ENCODE results near the gene TNIP2. TPM values are rescaled to one million over a fixed set of nuclear protein-coding genes. Genes with fewer than 3 reads are reported as not detected.
A peak's percentile ranks its signal among the peaks of the same experiment; 100 is the strongest.

The TNIP2 gene
- total RNA-seq, 2 donors from 2014 or later: 72.3 to 85.8 TPM

DNA sequence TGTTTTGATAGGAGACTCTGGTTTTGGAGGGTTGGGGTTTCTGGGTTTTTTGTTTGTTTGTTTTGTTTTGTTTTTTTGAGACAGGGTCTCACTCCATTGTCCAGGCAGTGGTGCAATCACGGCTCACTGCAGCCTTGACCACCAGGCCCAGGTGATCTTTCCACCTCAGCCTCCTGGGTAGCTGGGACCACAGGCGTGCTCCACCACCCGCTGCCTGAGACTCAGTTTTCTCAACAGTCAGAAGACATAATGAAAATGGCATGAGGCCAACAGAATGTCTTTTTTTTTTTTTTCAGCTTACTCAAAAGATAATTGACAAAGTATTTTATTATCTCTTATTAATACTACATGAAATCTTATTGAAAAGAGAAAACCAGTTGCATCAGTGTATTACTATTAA is 32.4 kb downstream of the TNIP2 start:
- no peak for ATAC-seq (replicated peaks in 1 of 2)
- no peak overlapping the region for H3K4me3 Mint-ChIP-seq
- H3K27ac Mint-ChIP-seq: peak overlapping the region; percentile 50
- peaks cover 18% of the 10 kb centered on the region for H3K4me1 Mint-ChIP-seq (ENCODE audit: low read depth)
- DNase-seq: no peak
- no peaks in the 10 kb centered on the region for H3K27me3 Mint-ChIP-seq (ENCODE audit: low read depth)
- peaks cover 2 to 15% of the 10 kb centered on the region in 2 donors for H3K36me3 Mint-ChIP-seq (ENCODE audit: insufficient read depth in 2 of 2)
- H3K9me3 Mint-ChIP-seq: no peaks in the 10 kb centered on the region

DNA sequence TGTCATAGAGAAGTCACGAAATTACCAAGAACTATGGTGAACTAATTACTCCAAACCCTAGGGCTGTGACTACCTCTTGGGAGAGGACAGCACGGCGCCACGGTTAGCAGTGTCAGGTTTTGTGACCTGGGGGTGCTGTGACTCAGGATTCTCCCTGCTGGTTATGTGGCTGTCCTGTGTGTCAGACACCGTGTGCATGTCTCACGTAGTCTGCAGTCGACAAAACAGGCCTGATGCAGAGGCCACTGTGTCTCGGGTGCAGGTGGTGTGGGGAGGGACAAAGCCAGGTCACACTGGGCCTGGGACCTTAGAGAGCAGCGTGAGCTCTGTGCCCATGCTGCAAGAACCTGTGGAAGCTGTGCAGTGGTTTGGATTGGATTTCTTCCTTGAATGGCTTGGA is 34.1 kb downstream of the TNIP2 start:
- Mint-ChIP-seq H3K36me3 (ENCODE audit: insufficient read depth in 2 of 2) (peaks cover 2 to 25% of the 10 kb centered on the region in 2 donors), H3K27me3 (ENCODE audit: low read depth) (no peaks in the 10 kb centered on the region), H3K9me3 (no peaks in the 10 kb centered on the region), H3K4me1 (ENCODE audit: low read depth) (peaks cover 18% of the 10 kb centered on the region), H3K4me3 (no peak overlapping the region), H3K27ac (no peak overlapping the region)
- ATAC-seq (replicated peaks in 1 of 2): peak; percentile 35 to 36
- DNase-seq: no peak

GRCh38 chr4:2721586-2721985 is 34.5 kb downstream of the TNIP2 start:
- H3K4me3 Mint-ChIP-seq: no peak overlapping the region
- H3K4me1 Mint-ChIP-seq (ENCODE audit: low read depth): peaks cover 18% of the 10 kb centered on the region
- H3K36me3 Mint-ChIP-seq (ENCODE audit: insufficient read depth in 2 of 2): peaks cover 2 to 25% of the 10 kb centered on the region in 2 donors

DNA sequence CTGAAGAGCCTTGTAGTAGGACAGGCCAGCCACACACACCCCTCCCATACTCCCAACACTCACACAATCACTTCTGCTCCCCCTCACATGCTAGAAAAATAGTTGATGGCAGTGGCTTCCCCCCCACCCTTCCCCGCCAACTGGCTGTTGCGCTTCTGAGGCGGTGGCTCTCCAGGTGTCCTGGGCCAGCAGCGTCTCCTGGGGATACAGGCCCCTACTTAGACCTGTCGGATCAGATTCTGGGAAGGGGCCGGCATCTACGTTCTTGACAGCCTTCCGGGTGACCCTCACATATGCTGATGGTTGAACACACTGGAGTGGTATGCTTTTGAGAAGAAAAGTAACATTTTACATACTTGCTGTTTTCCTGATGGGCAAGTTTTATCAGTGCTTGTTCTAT is 39.9 kb downstream of the TNIP2 start:
- Mint-ChIP-seq H3K27ac (no peak overlapping the region), H3K4me3 (no peak overlapping the region), H3K9me3 (no peaks in the 10 kb centered on the region), H3K36me3 (ENCODE audit: insufficient read depth in 2 of 2) (peaks cover 0 to 35% of the 10 kb centered on the region in 2 donors), H3K4me1 (ENCODE audit: low read depth) (peaks cover 27% of the 10 kb centered on the region), H3K27me3 (ENCODE audit: low read depth) (no peaks in the 10 kb centered on the region)
- DNase-seq (no peak), ATAC-seq (replicated peaks in 1 of 2) (no peak)

More at GRCh38 chr4:2721586-2721985, 34.5 kb downstream of the TNIP2 start:
- Mint-ChIP-seq H3K27ac (no peak overlapping the region), H3K9me3 (no peaks in the 10 kb centered on the region), H3K27me3 (ENCODE audit: low read depth) (no peaks in the 10 kb centered on the region)
- ATAC-seq (replicated peaks in 1 of 2): no peak
- no peak for DNase-seq

GRCh38 chr4:2715426-2715825 is 40.7 kb downstream of the TNIP2 start:
- ATAC-seq (replicated peaks in 1 of 2): no peak
- peaks cover 27% of the 10 kb centered on the region for H3K4me1 Mint-ChIP-seq (ENCODE audit: low read depth)
- no peak overlapping the region for H3K4me3 Mint-ChIP-seq
- peaks cover 0 to 35% of the 10 kb centered on the region in 2 donors for H3K36me3 Mint-ChIP-seq (ENCODE audit: insufficient read depth in 2 of 2)
- DNase-seq: no peak
- H3K27ac Mint-ChIP-seq: no peak overlapping the region
- no peaks in the 10 kb centered on the region for H3K9me3 Mint-ChIP-seq
- no peaks in the 10 kb centered on the region for H3K27me3 Mint-ChIP-seq (ENCODE audit: low read depth)

DNA sequence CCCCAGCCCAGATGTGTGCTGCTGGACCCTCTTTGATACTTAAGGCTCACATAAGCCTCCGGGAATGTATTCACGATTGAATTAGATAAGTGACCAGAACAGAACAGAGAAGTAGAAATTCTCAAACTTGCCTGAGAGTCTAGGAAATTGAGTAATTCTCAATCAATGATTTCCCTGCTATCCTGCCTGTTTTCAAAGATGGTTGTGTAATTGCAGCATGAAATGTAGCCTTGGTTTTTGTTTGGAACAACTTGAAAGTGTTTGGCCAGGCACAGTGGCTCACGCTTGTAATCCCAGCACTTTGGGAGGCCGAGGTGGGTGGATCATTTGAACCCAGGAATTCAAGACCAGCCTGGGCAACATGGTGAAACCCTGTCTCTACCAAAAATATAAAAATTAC is 41.2 kb downstream of the TNIP2 start:
- Mint-ChIP-seq H3K4me3 (no peak overlapping the region), H3K27ac (no peak overlapping the region), H3K36me3 (ENCODE audit: insufficient read depth in 2 of 2) (peaks cover 0 to 31% of the 10 kb centered on the region in 2 donors), H3K4me1 (ENCODE audit: low read depth) (peaks cover 27% of the 10 kb centered on the region), H3K9me3 (no peaks in the 10 kb centered on the region), H3K27me3 (ENCODE audit: low read depth) (no peaks in the 10 kb centered on the region)
- DNase-seq: no peak
- ATAC-seq (replicated peaks in 1 of 2): no peak

DNA sequence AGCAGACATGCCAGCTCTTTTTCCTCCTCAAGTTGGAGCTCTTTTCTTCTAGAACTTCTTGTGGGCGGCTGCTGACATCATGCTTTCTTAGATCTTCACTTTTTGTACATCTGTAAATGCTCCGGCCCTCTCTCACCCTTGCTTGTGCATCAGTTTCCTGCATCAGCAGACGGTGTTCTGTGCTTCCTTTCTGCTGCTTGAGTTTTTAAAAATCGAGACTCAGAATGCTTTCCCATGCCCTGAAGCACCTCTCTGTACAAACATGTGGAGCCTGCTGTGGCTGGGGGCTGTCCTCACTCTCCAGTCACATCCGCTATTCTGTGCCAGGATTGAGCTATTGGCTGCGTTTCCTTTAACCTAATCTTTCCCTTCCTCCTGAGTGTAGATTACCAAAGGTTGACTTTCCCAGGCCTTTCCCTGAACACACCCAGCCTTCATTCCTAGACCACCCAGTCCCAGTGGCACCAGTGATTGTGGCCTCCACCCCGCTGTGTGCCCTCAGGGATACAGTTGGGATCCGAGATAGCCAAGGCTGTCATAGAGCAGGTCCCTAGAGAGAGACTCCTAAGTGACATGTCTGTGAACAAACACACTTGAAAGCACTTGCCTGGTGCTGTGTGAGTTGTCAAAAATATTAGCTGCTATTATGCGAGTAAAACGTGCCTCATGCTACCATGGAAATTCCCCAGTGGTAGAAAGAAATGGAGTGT is 41.9 kb downstream of the TNIP2 start:
- peak overlapping the region; percentile 35 to 74 for H3K4me3 Mint-ChIP-seq
- peaks cover 0 to 32% of the 10 kb centered on the region in 2 donors for H3K36me3 Mint-ChIP-seq (ENCODE audit: insufficient read depth in 2 of 2)
- no peaks in the 10 kb centered on the region for H3K27me3 Mint-ChIP-seq (ENCODE audit: low read depth)
- no peaks in the 10 kb centered on the region for H3K9me3 Mint-ChIP-seq
- H3K27ac Mint-ChIP-seq: peak overlapping the region; percentile 88
- ATAC-seq (replicated peaks in 1 of 2): peak; percentile 62 to 70
- DNase-seq: peak; percentile 27 to 32
- H3K4me1 Mint-ChIP-seq (ENCODE audit: low read depth): peaks cover 27% of the 10 kb centered on the region

DNA sequence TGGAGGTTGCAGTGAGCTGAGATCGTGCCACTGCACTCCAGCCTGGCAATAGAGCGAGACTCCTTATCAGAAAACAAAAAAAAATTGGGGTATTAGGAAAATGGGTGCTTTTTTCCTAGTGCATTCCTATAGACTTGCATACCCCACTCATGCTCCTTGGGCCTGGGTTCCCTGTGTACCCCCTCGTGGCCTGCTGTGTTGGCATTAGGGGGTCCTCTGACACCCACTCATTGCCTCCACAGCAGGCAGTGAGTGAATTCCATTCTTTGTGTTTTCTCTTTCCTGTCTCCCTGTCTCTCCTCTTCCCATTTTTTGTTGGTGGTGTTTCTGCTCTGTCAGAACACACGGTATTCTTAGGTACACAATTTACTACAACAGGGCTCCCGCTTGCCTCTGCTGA is 42.8 kb downstream of the TNIP2 start:
- peak overlapping the region; percentile 88 for H3K27ac Mint-ChIP-seq
- ATAC-seq (replicated peaks in 1 of 2) (no peak), DNase-seq (no peak)
- H3K4me1 Mint-ChIP-seq (ENCODE audit: low read depth): peaks cover 27% of the 10 kb centered on the region
- H3K4me3 Mint-ChIP-seq: peak overlapping the region in 1 of 2 donors; percentile 74
- H3K27me3 Mint-ChIP-seq (ENCODE audit: low read depth): no peaks in the 10 kb centered on the region
- peaks cover 0 to 25% of the 10 kb centered on the region in 2 donors for H3K36me3 Mint-ChIP-seq (ENCODE audit: insufficient read depth in 2 of 2)
- H3K9me3 Mint-ChIP-seq: no peaks in the 10 kb centered on the region

GRCh38 chr4:2712261-2712842 is 43.8 kb downstream of the TNIP2 start:
- peaks cover 0 to 22% of the 10 kb centered on the region in 2 donors for H3K36me3 Mint-ChIP-seq (ENCODE audit: insufficient read depth in 2 of 2)
- H3K27me3 Mint-ChIP-seq (ENCODE audit: low read depth): no peaks in the 10 kb centered on the region
- H3K9me3 Mint-ChIP-seq: no peaks in the 10 kb centered on the region
- DNase-seq: no peak
- peak overlapping the region in 1 of 2 donors; percentile 13 for H3K4me3 Mint-ChIP-seq
- peak overlapping the region; percentile 88 for H3K27ac Mint-ChIP-seq
- H3K4me1 Mint-ChIP-seq (ENCODE audit: low read depth): peaks cover 27% of the 10 kb centered on the region
- peak; percentile 50 to 68 for ATAC-seq (replicated peaks in 1 of 2)

GRCh38 chr4:2702770-2703169 is 53.4 kb downstream of the TNIP2 start:
- Mint-ChIP-seq H3K27ac (peak overlapping the region; percentile 51), H3K9me3 (no peaks in the 10 kb centered on the region), H3K27me3 (ENCODE audit: low read depth) (no peaks in the 10 kb centered on the region), H3K4me1 (ENCODE audit: low read depth) (peaks cover 9% of the 10 kb centered on the region), H3K36me3 (ENCODE audit: insufficient read depth in 2 of 2) (peaks cover 2 to 34% of the 10 kb centered on the region in 2 donors), H3K4me3 (no peak overlapping the region)
- no peak for DNase-seq
- ATAC-seq (replicated peaks in 1 of 2): no peak

DNA sequence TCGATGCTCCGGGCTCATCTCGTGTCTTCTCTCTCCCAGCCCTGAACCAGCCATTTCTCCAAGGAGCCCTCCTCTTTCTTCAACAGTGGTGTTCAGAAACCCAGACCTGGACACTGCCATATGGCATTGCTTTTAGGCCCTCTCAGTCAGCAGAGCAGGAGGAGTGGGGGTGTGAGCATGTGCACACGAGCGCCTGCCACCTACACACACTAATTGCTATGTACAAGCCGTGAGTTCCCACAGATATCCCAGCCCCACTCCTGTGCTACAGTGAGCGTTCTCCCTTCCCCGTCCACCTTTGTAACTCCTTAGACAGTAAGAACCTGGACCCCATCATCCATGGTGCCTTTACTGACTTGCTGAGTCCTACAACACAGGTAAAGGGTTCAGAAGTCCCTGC is 53.8 kb downstream of the TNIP2 start:
- no peak overlapping the region for H3K27ac Mint-ChIP-seq
- ATAC-seq (replicated peaks in 1 of 2) (no peak), DNase-seq (no peak)
- peaks cover 9% of the 10 kb centered on the region for H3K4me1 Mint-ChIP-seq (ENCODE audit: low read depth)
- H3K27me3 Mint-ChIP-seq (ENCODE audit: low read depth): no peaks in the 10 kb centered on the region
- H3K4me3 Mint-ChIP-seq: no peak overlapping the region
- no peaks in the 10 kb centered on the region for H3K9me3 Mint-ChIP-seq
- H3K36me3 Mint-ChIP-seq (ENCODE audit: insufficient read depth in 2 of 2): peaks cover 2 to 34% of the 10 kb centered on the region in 2 donors

DNA sequence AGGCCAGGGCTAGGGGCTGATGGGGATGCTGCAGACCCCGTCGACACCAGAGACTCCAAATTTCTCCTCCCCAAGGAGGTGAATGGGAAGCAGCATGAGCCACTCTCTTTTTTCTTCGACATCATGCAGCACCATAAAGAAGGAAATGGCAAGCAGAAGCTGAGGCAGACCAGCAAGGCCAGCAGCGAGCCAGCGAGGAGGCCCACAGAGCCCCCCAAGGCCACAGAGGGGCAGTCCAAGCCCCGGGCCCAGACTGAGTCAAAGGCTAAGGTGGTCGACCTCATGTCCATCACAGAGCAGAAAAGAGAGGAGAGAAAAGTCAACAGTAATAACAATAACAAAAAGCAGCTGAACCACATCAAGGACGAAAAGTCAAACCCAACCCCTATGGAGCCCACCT is 56.1 kb downstream of the TNIP2 start:
- peaks cover 0 to 40% of the 10 kb centered on the region in 2 donors for H3K36me3 Mint-ChIP-seq (ENCODE audit: insufficient read depth in 2 of 2)
- no peaks in the 10 kb centered on the region for H3K27me3 Mint-ChIP-seq (ENCODE audit: low read depth)
- peaks cover 9% of the 10 kb centered on the region for H3K4me1 Mint-ChIP-seq (ENCODE audit: low read depth)
- no peak overlapping the region for H3K27ac Mint-ChIP-seq
- H3K4me3 Mint-ChIP-seq: no peak overlapping the region
- H3K9me3 Mint-ChIP-seq: no peaks in the 10 kb centered on the region
- ATAC-seq (replicated peaks in 1 of 2): no peak
- no peak for DNase-seq

DNA sequence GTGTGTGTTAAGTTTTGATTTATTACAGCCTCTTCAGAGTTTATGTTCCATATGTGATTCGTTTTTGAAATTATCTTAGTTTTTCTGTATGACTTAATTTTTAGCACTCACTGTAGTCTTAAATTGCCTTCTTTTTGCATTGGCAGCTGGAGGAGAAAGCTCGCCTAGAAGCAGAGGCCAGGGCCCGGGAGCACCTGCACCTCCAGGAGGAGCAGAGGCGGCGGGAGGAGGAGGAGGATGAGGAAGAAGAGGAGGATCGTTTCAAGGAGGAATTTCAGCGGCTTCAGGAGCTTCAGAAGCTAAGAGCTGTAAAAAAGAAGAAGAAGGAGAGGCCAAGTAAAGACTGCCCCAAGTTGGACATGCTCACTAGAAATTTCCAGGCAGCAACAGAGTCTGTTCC is 56.6 kb downstream of the TNIP2 start:
- ATAC-seq (replicated peaks in 1 of 2) (no peak), DNase-seq (no peak)
- H3K4me1 Mint-ChIP-seq (ENCODE audit: low read depth): peaks cover 9% of the 10 kb centered on the region
- H3K27ac Mint-ChIP-seq: peak overlapping the region; percentile 80
- H3K36me3 Mint-ChIP-seq (ENCODE audit: insufficient read depth in 2 of 2): peaks cover 4 to 43% of the 10 kb centered on the region in 2 donors
- H3K9me3 Mint-ChIP-seq: no peaks in the 10 kb centered on the region
- no peak overlapping the region for H3K4me3 Mint-ChIP-seq
- H3K27me3 Mint-ChIP-seq (ENCODE audit: low read depth): no peaks in the 10 kb centered on the region
